Gastrocnemius medialis (tissue), 4 donors: ENCODE data around the gene UBE2Q1.

Experiments used
- POLR2A ChIP-seq, 2 donors: fragments of 450-650 bp; IDR thresholded peaks; one replicate each; pipeline ENCODE4 v1.6.1; 2017; ENCODE audit warnings: antibody characterized with exemption in 2 of 2, mild to moderate bottlenecking in 2 of 2, moderate library complexity in 2 of 2
- TF ChIP-seq, protein P1 (sequence below), 5 experiments: fragments of 450-650 bp in 3 of 5; fragments of 200-600 bp in 2 of 5; sonication (generic) in 2 of 5; IDR thresholded peaks in 4 of 5; conservative IDR thresholded peaks in 1 of 5; 1 replicate in 4 of 5; 2 replicates in 1 of 5; pipeline ENCODE4 v1.5.1; 2016 to 2019; ENCODE audit warnings: antibody characterized with exemption in 5 of 5, mild to moderate bottlenecking in 3 of 5, moderate library complexity in 3 of 5

DNA sequence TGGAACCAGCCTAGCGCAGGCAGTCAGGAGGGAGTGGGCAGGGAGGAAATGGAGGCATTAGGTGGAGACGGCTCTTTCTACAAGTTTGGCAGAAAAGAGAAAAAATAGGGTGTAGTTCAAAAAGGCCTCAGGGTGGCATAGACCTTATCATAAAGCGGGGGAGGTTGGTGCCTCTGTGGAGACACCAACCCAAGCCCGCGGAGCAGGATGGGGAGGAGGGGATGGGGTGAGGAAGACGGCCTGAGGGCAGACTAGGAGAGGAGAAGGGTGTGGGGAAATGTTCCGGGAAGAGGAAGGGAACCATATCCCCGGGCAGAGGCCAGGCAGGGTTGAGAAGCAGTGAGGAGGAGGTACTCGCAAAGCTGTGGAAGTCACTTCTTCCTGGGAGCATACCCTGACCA is 38.9 kb downstream of the UBE2Q1 start:
- TF ChIP-seq, protein P1, sequence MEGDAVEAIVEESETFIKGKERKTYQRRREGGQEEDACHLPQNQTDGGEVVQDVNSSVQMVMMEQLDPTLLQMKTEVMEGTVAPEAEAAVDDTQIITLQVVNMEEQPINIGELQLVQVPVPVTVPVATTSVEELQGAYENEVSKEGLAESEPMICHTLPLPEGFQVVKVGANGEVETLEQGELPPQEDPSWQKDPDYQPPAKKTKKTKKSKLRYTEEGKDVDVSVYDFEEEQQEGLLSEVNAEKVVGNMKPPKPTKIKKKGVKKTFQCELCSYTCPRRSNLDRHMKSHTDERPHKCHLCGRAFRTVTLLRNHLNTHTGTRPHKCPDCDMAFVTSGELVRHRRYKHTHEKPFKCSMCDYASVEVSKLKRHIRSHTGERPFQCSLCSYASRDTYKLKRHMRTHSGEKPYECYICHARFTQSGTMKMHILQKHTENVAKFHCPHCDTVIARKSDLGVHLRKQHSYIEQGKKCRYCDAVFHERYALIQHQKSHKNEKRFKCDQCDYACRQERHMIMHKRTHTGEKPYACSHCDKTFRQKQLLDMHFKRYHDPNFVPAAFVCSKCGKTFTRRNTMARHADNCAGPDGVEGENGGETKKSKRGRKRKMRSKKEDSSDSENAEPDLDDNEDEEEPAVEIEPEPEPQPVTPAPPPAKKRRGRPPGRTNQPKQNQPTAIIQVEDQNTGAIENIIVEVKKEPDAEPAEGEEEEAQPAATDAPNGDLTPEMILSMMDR (IDR thresholded peaks at IDR 0.05 in 4 of 5, conservative IDR thresholded peaks at IDR 0.05 in 1 of 5): no peak
- TF ChIP-seq POLR2A (IDR thresholded peaks at IDR 0.05): no peak
